Transverse colon (tissue), 4 donors: Measurements from ENCODE around the gene TMEM25. TPM values are rescaled to one million over a fixed set of nuclear protein-coding genes. Genes with fewer than 3 reads are reported as not detected.

Experiments used
- DNase-seq: peaks from one replicate; pipeline ENCODE4 v3.0.0-alpha.2; 2019
- H3K27ac ChIP-seq, 4 donors: fragments of 200-600 bp; sonication (generic); 2 replicates each; pipeline ENCODE4 v1.5.1; 2016 to 2018; ENCODE audit warnings: inconsistent platforms in 4 of 4
- H3K27me3 ChIP-seq: fragments of 200-600 bp; sonication (generic); 2 replicates; pipeline ENCODE4 v1.5.1; 2017; ENCODE audit warnings: inconsistent platforms
- H3K36me3 ChIP-seq, 4 donors: fragments of 200-600 bp; sonication (generic); 2 replicates each; pipeline ENCODE4 v1.5.1; 2017 to 2019; ENCODE audit warnings: inconsistent platforms in 4 of 4
- H3K4me1 ChIP-seq, 4 donors: fragments of 200-600 bp; sonication (generic); 2 replicates each; pipeline ENCODE4 v1.5.1; 2017 to 2020; ENCODE audit warnings: inconsistent platforms in 4 of 4
- H3K4me3 ChIP-seq, 4 donors: fragments of 200-600 bp; sonication (generic); 1 replicate in 1 of 4; 2 replicates in 3 of 4; pipeline versions ENCODE4 v1.5.1 to v1.6.1; 2017 to 2019; ENCODE audit warnings: inconsistent platforms in 4 of 4
- H3K9me3 ChIP-seq, 2 donors: fragments of 200-600 bp; sonication (generic); 2 replicates each; pipeline ENCODE4 v1.5.1; 2017 to 2019; ENCODE audit warnings: inconsistent platforms in 2 of 2
- CTCF ChIP-seq, 5 experiments: fragments of 200-600 bp in 3 of 5; fragments of 450-650 bp in 2 of 5; sonication (generic) in 3 of 5; IDR thresholded peaks; 1 replicate in 2 of 5; 2 replicates in 3 of 5; pipeline ENCODE4 v1.5.1; 2016 to 2017; ENCODE audit warnings: antibody characterized with exemption in 5 of 5, inconsistent platforms in 3 of 5, mild to moderate bottlenecking in 2 of 5, moderate library complexity in 1 of 5
- EP300 ChIP-seq: sonication (generic); formaldehyde crosslinking; IDR thresholded peaks from one replicate; pipeline ENCODE4 v1.6.1; 2017; ENCODE audit warnings: antibody characterized with exemption, low read depth
- POLR2A ChIP-seq: fragments of 450-650 bp; IDR thresholded peaks from one replicate; pipeline ENCODE4 v1.6.1; 2016; ENCODE audit warnings: antibody characterized with exemption, mild to moderate bottlenecking, moderate library complexity
- POLR2AphosphoS5 ChIP-seq, 3 donors: sonication (generic); formaldehyde crosslinking; IDR thresholded peaks; one replicate each; pipeline ENCODE4 v1.6.1; 2016; ENCODE audit warnings: antibody characterized with exemption in 3 of 3
- WGBS, 2 donors: methylation state at CpG; one replicate each; pipeline ENCODE4 v1.1.5; 2018; ENCODE audit warnings: low coverage in 1 of 2; 5-methylcytosine and 5-hydroxymethylcytosine counted together
- in situ Hi-C, 4 donors: fragments of 200-750 bp; cut with MboI; loops; one replicate each; pipeline versions ENCODE4 v1.15.0 to v1.15.1; 2017; ENCODE audit warnings: low sequenced_read_pairs in 3 of 4, low pct_ligation_motif_present in 1 of 4, low pct_unique_long_range_greater_than_20kb in 1 of 4
- intact Hi-C: fragments of 100-400 bp; cut with DNase I; formaldehyde crosslinking; loops from one replicate; pipeline ENCODE4 v1.15.1; 2023; ENCODE audit warnings: low total_unique reads
- total RNA-seq, 4 donors: library from RNA; depleted of rRNA; stranded (reverse); fragments of >200 nt; gene quantifications; one replicate each; pipeline ENCODE4 v1.1.0, GENCODE V29; 2016

The TMEM25 gene
- total RNA-seq, 4 donors from 2014 or later, result 1.5 to 37.0 (median 14.5) TPM

- Histone ChIP-seq H3K27me3 (no peaks in the 10 kb centered on the region), H3K27ac (no peak overlapping the region), H3K36me3 (peaks cover 0 to 80% (median 32%) of the 10 kb centered on the region in 4 donors), H3K4me3 (no peak overlapping the region), H3K4me1 (no peaks in the 10 kb centered on the region), H3K9me3 (no peaks in the 10 kb centered on the region)
- TF ChIP-seq POLR2A (no peak), CTCF (IDR thresholded peaks at IDR 0.05) (peak; percentile 76 to 80 (median 78)), EP300 (no peak), POLR2AphosphoS5 (IDR thresholded peaks at IDR 0.05) (no peak)
- in situ Hi-C loops, result loop anchor here in 2 of 4 donors (25.0 kb wide), 2 partner anchors 301 to 351 kb away; partner anchors contain the start of gene SCN2B (in 1 of the 2)
- WGBS, 2 donors, result 24 to 26% methylated on average over 7 of the region's 7 CpGs
- intact Hi-C loops, result loop anchor here (2.0 kb wide), 1 partner anchor 88 kb away; the partner anchor contains the start of gene ATP5MG
- peak; percentile 68 for DNase-seq
Observed at GRCh38 chr11:118488480-118489109, 42.4 kb upstream of the TMEM25 start.

DNA sequence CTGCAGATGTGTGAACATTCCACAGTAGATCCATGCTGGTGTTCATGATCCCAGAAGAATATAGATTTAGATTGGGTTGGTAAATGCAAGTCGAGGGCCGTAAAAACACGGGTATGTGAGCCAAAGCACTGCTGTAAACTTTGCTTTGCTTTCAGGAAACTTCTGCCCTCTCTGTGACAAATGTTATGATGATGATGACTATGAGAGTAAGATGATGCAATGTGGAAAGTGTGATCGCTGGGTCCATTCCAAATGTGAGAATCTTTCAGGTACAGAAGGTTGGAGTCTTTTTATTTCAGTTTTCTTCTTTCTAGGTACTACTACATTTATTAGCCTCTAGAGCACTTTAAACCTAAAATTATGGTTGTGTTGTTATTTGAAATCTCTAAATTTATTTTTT is 40.0 kb upstream of the TMEM25 start:
- in situ Hi-C loops, result loop anchor here in 3 of 4 donors (10.0 to 25.0 kb wide), 6 partner anchors 96 to 354 kb away; partner anchors contain the start of gene SCN2B (in 1 of the 3)
- 73 to 87% methylated on average over 4 of the region's 4 CpGs for WGBS, 2 donors
- no peaks in the 10 kb centered on the region for H3K27me3 ChIP-seq
- no peak overlapping the region for H3K27ac ChIP-seq
- no peaks in the 10 kb centered on the region for H3K4me1 ChIP-seq
- no peak overlapping the region for H3K4me3 ChIP-seq
- no peaks in the 10 kb centered on the region for H3K9me3 ChIP-seq
- intact Hi-C loops, result no loop called here
- H3K36me3 ChIP-seq, result peaks cover 0 to 85% (median 33%) of the 10 kb centered on the region in 4 donors
- DNase-seq, result no peak
- no peak for TF ChIP-seq EP300
- no peak for TF ChIP-seq POLR2AphosphoS5 (IDR thresholded peaks at IDR 0.05)
- no peak for TF ChIP-seq POLR2A
- no peak for TF ChIP-seq CTCF (IDR thresholded peaks at IDR 0.05)

DNA sequence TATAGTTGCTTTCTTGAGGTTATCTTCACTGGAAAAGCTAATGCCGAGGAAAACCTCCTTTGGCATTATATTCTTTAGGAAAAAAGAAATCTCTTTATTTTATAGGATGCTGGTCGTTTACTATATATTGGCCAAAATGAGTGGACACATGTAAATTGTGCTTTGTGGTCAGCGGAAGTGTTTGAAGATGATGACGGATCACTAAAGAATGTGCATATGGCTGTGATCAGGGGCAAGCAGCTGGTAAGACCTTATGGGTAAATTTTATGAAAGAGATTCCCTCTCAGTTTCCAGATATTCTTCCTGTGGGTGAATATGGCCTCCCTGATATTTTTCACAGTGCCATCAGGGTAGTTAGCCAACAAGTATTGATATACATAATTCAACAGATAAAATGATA is 33.2 kb upstream of the TMEM25 start:
- DNase-seq, result no peak
- H3K4me3 ChIP-seq, result no peak overlapping the region
- in situ Hi-C loops, result loop anchor here in 3 of 4 donors (10.0 to 25.0 kb wide), 6 partner anchors 103 to 361 kb away; partner anchors contain the start of gene SCN2B (in 1 of the 3)
- H3K4me1 ChIP-seq, result no peaks in the 10 kb centered on the region
- H3K27ac ChIP-seq, result no peak overlapping the region
- WGBS, 2 donors, result 80 to 88% methylated on average over 3 to 4 of the region's 4 CpGs
- no peaks in the 10 kb centered on the region for H3K27me3 ChIP-seq
- peaks cover 0 to 97% (median 49%) of the 10 kb centered on the region in 4 donors for H3K36me3 ChIP-seq
- no peaks in the 10 kb centered on the region for H3K9me3 ChIP-seq
- TF ChIP-seq POLR2AphosphoS5 (IDR thresholded peaks at IDR 0.05), result no peak
- intact Hi-C loops, result no loop called here

DNA sequence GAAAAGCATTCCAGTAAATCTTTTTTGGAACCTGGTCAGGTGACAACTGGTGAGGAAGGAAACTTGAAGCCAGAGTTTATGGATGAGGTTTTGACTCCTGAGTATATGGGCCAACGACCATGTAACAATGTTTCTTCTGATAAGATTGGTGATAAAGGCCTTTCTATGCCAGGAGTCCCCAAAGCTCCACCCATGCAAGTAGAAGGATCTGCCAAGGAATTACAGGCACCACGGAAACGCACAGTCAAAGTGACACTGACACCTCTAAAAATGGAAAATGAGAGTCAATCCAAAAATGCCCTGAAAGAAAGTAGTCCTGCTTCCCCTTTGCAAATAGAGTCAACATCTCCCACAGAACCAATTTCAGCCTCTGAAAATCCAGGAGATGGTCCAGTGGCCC is 27.8 kb upstream of the TMEM25 start:
- 33 to 81% methylated on average over 2 to 3 of the region's 3 CpGs for WGBS, 2 donors
- in situ Hi-C loops, result no loop called here
- no peak overlapping the region for H3K4me3 ChIP-seq

More for the DNA sequence above, 27.8 kb upstream of the TMEM25 start:
- H3K36me3 ChIP-seq, result peaks cover 0 to 78% (median 38%) of the 10 kb centered on the region in 4 donors
- no peaks in the 10 kb centered on the region for H3K4me1 ChIP-seq
- intact Hi-C loops, result no loop called here
- no peak overlapping the region for H3K27ac ChIP-seq
- no peak for DNase-seq
- no peaks in the 10 kb centered on the region for H3K9me3 ChIP-seq
- H3K27me3 ChIP-seq, result no peaks in the 10 kb centered on the region
- no peak for TF ChIP-seq POLR2A
- TF ChIP-seq EP300, result no peak
- TF ChIP-seq POLR2AphosphoS5 (IDR thresholded peaks at IDR 0.05), result no peak
- TF ChIP-seq CTCF (IDR thresholded peaks at IDR 0.05), result no peak
